Keratinocyte (primary cell): ENCODE measurements around the gene ST8SIA4. TPM values are rescaled to one million over a fixed set of nuclear protein-coding genes. Genes with fewer than 3 reads are reported as not detected.
"Not testable (repeated sequence)": the region's sequence is repeated elsewhere in the genome, so short reads cannot be mapped to it uniquely, and the experiment has no call there.

ENCODE experiments used
- DNase-seq: peaks from one replicate; pipeline ENCODE4 v3.0.0-alpha.2; 2011; ENCODE audit warnings: low read depth, missing footprints, low spot score
- FAIRE-seq: peaks from 2 replicates; lab custom pipeline; 2011; peaks lifted over from hg19 to GRCh38; lab: Jason Lieb, UNC
- H2AFZ ChIP-seq: 2 replicates; pipeline ENCODE4 v1.6.0; 2012; ENCODE audit warnings: low read length, control low read depth, inconsistent platforms; ENCODE audit not compliant: control insufficient read depth
- H3K27ac ChIP-seq: 2 replicates; pipeline ENCODE4 v1.5.1; 2011; ENCODE audit warnings: low read length; ENCODE audit not compliant: control insufficient read depth, insufficient read depth
- H3K27me3 ChIP-seq: 3 replicates; pipeline ENCODE4 v1.6.0; 2011; ENCODE audit warnings: low read length; ENCODE audit not compliant: control insufficient read depth, insufficient read depth; ENCODE audit errors: extremely low read depth
- H3K36me3 ChIP-seq, 2 experiments: 2 replicates in 1 of 2; 3 replicates in 1 of 2; pipeline ENCODE4 v1.5.1; 2011; ENCODE audit warnings: low read length in 2 of 2, mild to moderate bottlenecking in 1 of 2; ENCODE audit not compliant: control insufficient read depth in 2 of 2, insufficient read depth in 2 of 2; ENCODE audit errors: extremely low read depth in 1 of 2
- H3K4me1 ChIP-seq: 3 replicates; pipeline ENCODE4 v1.5.1; 2011; ENCODE audit warnings: low read length; ENCODE audit not compliant: control insufficient read depth, insufficient read depth; ENCODE audit errors: extremely low read depth
- H3K4me2 ChIP-seq: 3 replicates; pipeline ENCODE4 v1.6.0; 2011; ENCODE audit warnings: low read depth, low read length; ENCODE audit not compliant: control insufficient read depth, insufficient read depth; ENCODE audit errors: extremely low read depth
- H3K4me3 ChIP-seq, 3 experiments: fragments of 200-600 bp in 1 of 3; sonication (generic) in 1 of 3; 2 replicates in 2 of 3; 3 replicates in 1 of 3; pipeline ENCODE4 v1.5.1; 2011 to 2016; ENCODE audit warnings: low read length in 3 of 3, mild to moderate bottlenecking in 3 of 3, control low read depth in 2 of 3, inconsistent platforms in 1 of 3, low read depth in 1 of 3, mixed read lengths in 1 of 3, mixed run types in 1 of 3, moderate library complexity in 1 of 3; ENCODE audit not compliant: control insufficient read depth in 2 of 3, insufficient read depth in 2 of 3; ENCODE audit errors: extremely low read depth in 1 of 3
- H3K79me2 ChIP-seq: 2 replicates; pipeline ENCODE4 v1.6.0; 2012; ENCODE audit warnings: low read length; ENCODE audit not compliant: control insufficient read depth, insufficient read depth
- H3K9ac ChIP-seq: 3 replicates; pipeline ENCODE4 v1.6.0; 2011; ENCODE audit warnings: low read length; ENCODE audit not compliant: control insufficient read depth, insufficient read depth; ENCODE audit errors: extremely low read depth
- H3K9me1 ChIP-seq: 3 replicates; pipeline ENCODE4 v1.6.0; 2011; ENCODE audit warnings: low read length; ENCODE audit not compliant: control insufficient read depth, insufficient read depth; ENCODE audit errors: extremely low read depth
- H3K9me3 ChIP-seq: 2 replicates; pipeline ENCODE4 v1.5.1; 2012; ENCODE audit warnings: low read depth, low read length; ENCODE audit not compliant: control insufficient read depth
- H4K20me1 ChIP-seq: 3 replicates; pipeline ENCODE4 v1.6.0; 2011; ENCODE audit warnings: low read length; ENCODE audit not compliant: control insufficient read depth, insufficient read depth; ENCODE audit errors: extremely low read depth
- CTCF ChIP-seq, 3 experiments: IDR thresholded peaks in 1 of 3; conservative IDR thresholded peaks in 1 of 3; optimal IDR thresholded peaks in 1 of 3; 2 replicates in 2 of 3; 3 replicates in 1 of 3; pipeline versions ENCODE3 to v1.5.1; 2011; ENCODE audit warnings: low read length in 3 of 3, mild to moderate bottlenecking in 3 of 3, moderate library complexity in 2 of 3, control low read depth in 1 of 3, inconsistent platforms in 1 of 3; ENCODE audit not compliant: insufficient read depth in 2 of 3; ENCODE audit errors: extremely low read depth in 1 of 3
- EZH2 ChIP-seq: IDR thresholded peaks from one replicate; pipeline ENCODE4 v1.6.1; 2012; ENCODE audit warnings: inconsistent platforms, mild to moderate bottlenecking, low read length, moderate library complexity
- dilution Hi-C: fragments of 300-500 bp; cut with MboI; formaldehyde crosslinking; loops from one replicate; pipeline ENCODE4 v1.7.0; 2020; ENCODE audit warnings: low sequenced_read_pairs; ENCODE audit not compliant: extremely low pct_ligation_motif_present
- polyA plus RNA-seq, 5 experiments: library from polyadenylated mRNA; depleted of rRNA in 3 of 5; stranded (reverse) in 3 of 5; stranded (forward) in 1 of 5; unstranded in 1 of 5; fragments of >200 nt; gene quantifications; 1 replicate in 1 of 5; 2 replicates in 3 of 5; 3 replicates in 1 of 5; pipeline versions ENCODE4 v1.2.1 to v1.2.3, GENCODE V29; 2011 to 2012; ENCODE audit warnings: missing spikeins in 2 of 5, low read depth in 1 of 5, low replicate concordance in 1 of 5

The ST8SIA4 gene
- polyA plus RNA-seq, 1 donor (not counting 4 experiments of a cell fraction or from before 2014, with no cell fraction given) = 0.43 TPM

GRCh38 chr5:100787648-100788047 lies 115.4 kb downstream of the ST8SIA4 start:
- Histone ChIP-seq H4K20me1 (no peaks in the 10 kb centered on the region), H2AFZ (no peak overlapping the region), H3K79me2 (no peaks in the 10 kb centered on the region), H3K9me1 (no peaks in the 10 kb centered on the region), H3K27ac (no peak overlapping the region), H3K9me3 (no peaks in the 10 kb centered on the region), H3K4me1 (no peaks in the 10 kb centered on the region), H3K4me3 (no peak overlapping the region), H3K4me2 (no peak overlapping the region), H3K9ac (no peak overlapping the region), H3K27me3 (no peaks in the 10 kb centered on the region), H3K36me3 (no peaks in the 10 kb centered on the region)
- dilution Hi-C loops = no loop called here
- TF ChIP-seq CTCF (optimal IDR thresholded peaks at IDR 0.05 in 1 of 3, IDR thresholded peaks at IDR 0.05 in 1 of 3, conservative IDR thresholded peaks at IDR 0.05 in 1 of 3; ENCODE audit: extremely low read depth in 1 of 3, insufficient read depth in 2 of 3, low read length in 3 of 3) = no peak
- TF ChIP-seq EZH2 = no peak
- FAIRE-seq (no peak), DNase-seq (no peak)

GRCh38 chr5:100785536-100785935 lies 117.5 kb downstream of the ST8SIA4 start:
- H3K27me3 ChIP-seq, H3K36me3 ChIP-seq, H3K9me1 ChIP-seq, dilution Hi-C loops, H3K4me2 ChIP-seq, FAIRE-seq, H3K4me1 ChIP-seq, H3K9me3 ChIP-seq, DNase-seq, H3K4me3 ChIP-seq, H2AFZ ChIP-seq, H3K79me2 ChIP-seq, H3K9ac ChIP-seq, H3K27ac ChIP-seq, H4K20me1 ChIP-seq: not testable (repeated sequence)

- no peaks in the 10 kb centered on the region for H3K9me3 ChIP-seq
- H3K4me3 ChIP-seq = no peak overlapping the region
- TF ChIP-seq EZH2 (no peak), CTCF (optimal IDR thresholded peaks at IDR 0.05 in 1 of 3, IDR thresholded peaks at IDR 0.05 in 1 of 3, conservative IDR thresholded peaks at IDR 0.05 in 1 of 3; ENCODE audit: extremely low read depth in 1 of 3, insufficient read depth in 2 of 3, low read length in 3 of 3) (no peak)
- no peak overlapping the region for H3K27ac ChIP-seq
- H3K27me3 ChIP-seq = no peaks in the 10 kb centered on the region
- H3K4me2 ChIP-seq = no peak overlapping the region
- DNase-seq (no peak), FAIRE-seq (no peak)
- H4K20me1 ChIP-seq = no peaks in the 10 kb centered on the region
- dilution Hi-C loops = no loop called here
- no peaks in the 10 kb centered on the region for H3K9me1 ChIP-seq
- H3K9ac ChIP-seq = no peak overlapping the region
- H3K36me3 ChIP-seq = no peaks in the 10 kb centered on the region
- peaks cover 14% of the 10 kb centered on the region for H3K4me1 ChIP-seq
- H2AFZ ChIP-seq = peak overlapping the region; percentile 58
- no peaks in the 10 kb centered on the region for H3K79me2 ChIP-seq
Measured at GRCh38 chr5:100780376-100780870, 122.7 kb downstream of the ST8SIA4 start.
